HG03558 (cell line): ENCODE results near the gene TPCN1.

ENCODE experiments used
- ATAC-seq: cut with Tn5 transposase; IDR thresholded peaks from one replicate; pipeline ENCODE4 v1.9.1; 2021; ENCODE audit warnings: moderate number of reproducible peaks; ENCODE audit not compliant: unreplicated experiment; ENCODE audit errors: extremely low read depth

TPCN1 gene

GRCh38 chr12:113298472-113298817 lies 77.2 kb downstream of the TPCN1 start:
- no peak for ATAC-seq

DNA sequence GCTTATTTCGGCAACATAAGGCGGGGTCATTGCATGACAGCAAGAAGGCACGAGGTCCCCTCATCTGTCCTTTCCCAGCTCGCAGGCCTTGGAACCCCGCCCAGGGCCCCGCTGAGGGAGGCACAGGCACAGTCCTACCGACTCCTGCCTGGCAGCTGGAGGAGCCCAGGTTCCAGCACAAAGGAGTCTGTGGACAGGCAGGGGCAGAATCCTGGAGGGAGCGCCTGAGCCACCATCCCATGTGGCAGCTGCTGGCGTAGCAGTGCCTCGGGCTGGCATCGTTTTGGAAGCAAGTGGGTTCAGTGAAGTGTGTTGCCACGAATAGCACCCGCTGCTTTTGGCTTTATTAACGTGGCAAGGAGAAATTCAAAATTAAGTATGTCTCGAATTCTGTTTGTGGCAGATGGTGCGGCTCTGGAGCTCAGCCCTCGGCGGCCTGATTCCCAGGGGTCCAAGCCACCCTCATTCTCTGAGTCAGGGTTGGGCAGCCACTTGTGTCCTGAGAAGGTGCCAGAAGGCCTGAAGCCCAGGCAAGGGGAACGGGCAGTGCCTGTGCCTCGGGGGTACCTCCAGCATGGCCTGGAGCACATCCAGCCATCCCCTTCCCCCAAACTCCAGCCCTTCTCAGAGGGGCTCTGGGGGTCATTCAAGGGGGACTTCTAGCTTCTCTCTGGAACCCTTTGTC lies 77.7 kb downstream of the TPCN1 start:
- no peak for ATAC-seq

DNA sequence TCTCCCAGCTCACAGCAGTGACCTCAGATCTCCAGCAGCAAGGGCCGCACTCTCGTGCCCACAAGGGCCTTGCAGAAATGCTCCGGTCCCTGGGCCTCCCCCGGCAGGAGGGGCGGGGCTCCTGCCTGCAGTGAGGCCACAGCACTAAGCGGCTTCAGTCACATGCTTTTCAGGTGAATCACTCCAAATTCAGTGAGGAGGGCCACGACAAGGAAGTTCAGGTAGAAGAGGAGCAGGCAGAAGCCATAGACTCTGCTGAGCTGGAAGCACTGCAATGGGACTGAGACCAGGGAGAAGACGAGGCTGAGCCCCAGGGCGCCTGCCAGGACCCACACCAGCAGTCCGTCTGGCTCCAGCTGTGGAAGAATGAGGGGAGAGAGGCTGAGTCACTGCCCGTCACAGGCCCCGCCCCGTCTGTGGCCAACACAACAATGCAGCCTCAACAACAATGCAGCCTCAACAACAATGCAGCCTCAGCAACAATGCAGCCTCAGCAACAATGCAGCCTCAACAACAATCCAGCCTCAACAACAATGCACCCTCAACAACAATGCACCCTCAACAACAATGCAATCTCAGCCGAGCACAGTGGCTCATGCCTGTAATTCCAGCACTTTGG lies 78.5 kb downstream of the TPCN1 start:
- no peak for ATAC-seq

DNA sequence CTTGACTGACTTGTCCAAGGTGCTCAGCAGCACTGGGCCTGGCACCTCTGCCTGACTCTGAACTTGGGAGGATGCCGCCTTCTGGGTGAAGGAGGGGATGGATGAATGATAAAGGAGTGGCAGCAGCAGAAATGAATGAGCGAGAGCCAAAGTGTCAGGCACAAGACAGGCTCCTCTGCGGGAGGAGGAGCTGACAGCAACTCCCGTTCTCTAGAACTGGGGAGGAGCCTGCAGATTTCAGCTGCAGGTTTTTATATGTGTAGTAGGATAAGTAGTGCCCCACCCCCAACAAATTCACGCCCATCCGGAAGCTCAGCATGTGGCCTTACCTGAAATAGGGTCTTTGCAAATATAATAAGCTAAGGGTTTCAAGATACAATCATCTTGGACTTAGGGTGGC lies 80.5 kb downstream of the TPCN1 start:
- ATAC-seq = no peak

DNA sequence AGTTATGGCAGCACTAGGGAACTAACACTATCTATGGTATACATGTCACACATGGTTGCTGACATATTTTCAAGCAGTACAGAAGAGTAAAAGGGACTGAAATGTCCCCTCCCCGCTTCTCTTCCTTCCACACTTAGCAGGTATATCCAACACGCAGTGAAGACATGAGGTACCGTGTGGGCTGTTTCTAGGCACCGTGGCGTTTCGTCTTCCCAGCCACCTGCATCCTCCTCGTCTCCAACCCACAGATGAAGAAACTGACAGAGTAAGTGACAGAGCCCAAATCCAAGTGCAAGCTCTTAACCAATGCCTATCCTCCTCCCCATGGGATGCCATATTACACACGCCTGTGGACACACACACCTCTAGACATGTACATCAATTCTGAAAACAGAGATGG lies 81.2 kb downstream of the TPCN1 start:
- ATAC-seq = no peak

- ATAC-seq = no peak
Measured at GRCh38 chr12:113302886-113303640, 81.8 kb downstream of the TPCN1 start.

DNA sequence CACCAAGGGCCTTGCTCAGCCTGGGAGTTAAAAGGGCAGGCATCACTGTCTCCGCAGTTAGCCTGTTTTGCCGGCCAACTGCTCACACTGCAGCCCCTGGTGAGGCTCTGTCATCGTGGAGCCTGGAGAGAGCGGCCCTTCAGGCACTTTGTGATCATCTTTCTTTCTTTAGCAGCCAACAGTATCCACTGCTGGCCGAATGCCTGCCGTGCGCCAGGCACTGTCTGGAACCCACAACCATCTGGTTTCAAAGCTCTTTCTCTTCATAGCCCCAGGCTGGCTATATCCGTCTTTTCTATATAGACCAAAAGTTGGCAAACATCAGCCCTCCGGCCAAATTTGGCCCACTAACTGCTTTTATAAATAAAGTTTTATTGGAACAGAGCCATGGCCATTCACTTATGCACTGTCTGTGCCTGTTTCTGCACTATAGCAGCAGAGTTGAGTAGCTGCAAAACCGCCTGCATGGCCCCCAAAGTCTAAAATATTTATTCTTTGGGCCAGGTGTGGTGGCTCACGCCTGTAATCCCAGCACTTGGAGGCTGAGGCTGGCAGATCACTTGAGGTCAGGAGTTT lies 84.1 kb downstream of the TPCN1 start:
- ATAC-seq = no peak

- no peak for ATAC-seq
Measured at GRCh38 chr12:113306382-113306781, 85.1 kb downstream of the TPCN1 start.

- ATAC-seq = no peak
Measured at GRCh38 chr12:113310489-113310888, 89.2 kb downstream of the TPCN1 start.

- ATAC-seq = no peak
Measured at GRCh38 chr12:113314121-113314529, 92.9 kb downstream of the TPCN1 start.

DNA sequence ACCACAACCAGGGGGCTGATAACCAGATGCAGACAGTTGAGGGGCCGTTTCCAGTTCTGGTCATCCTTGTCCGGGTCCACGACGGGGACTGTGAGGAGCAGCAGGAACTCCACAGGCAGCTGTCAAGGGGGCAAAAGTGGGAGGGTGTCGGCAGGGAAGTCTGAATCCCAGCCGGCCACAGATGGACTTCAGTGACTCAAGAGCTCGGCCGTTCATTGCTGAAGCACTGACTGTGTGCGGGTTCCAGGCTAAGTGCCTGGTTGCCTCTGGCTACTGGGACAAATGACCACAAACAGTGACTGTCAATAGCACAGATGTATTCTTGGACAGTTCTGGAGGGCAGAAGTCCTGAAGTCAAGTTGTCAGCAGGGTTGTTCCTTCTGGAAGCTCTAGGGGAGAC lies 94.1 kb downstream of the TPCN1 start:
- ATAC-seq = no peak

DNA sequence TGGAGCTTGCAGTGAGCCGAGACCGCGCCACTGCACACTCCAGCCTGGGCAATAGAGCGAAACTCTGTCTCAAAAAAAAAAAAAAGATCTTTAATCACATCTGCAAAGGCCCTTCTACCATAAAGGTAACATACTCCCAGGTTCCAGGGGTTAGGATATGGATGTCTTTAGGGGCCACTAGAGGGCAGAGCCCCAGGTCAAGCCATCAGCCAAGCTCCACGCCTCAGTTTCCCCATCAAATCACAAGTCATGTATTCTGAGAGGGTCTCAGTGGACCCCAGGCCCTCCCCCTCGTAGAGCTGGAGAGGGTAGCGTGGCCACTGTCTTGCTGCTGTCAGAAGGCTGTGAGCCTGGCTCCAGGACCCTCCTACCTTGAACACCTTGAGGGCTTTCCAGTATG lies 94.9 kb downstream of the TPCN1 start:
- no peak for ATAC-seq

GRCh38 chr12:113317122-113317521 lies 95.9 kb downstream of the TPCN1 start:
- no peak for ATAC-seq

- no peak for ATAC-seq
Measured at GRCh38 chr12:113318046-113318656, 96.9 kb downstream of the TPCN1 start.

DNA sequence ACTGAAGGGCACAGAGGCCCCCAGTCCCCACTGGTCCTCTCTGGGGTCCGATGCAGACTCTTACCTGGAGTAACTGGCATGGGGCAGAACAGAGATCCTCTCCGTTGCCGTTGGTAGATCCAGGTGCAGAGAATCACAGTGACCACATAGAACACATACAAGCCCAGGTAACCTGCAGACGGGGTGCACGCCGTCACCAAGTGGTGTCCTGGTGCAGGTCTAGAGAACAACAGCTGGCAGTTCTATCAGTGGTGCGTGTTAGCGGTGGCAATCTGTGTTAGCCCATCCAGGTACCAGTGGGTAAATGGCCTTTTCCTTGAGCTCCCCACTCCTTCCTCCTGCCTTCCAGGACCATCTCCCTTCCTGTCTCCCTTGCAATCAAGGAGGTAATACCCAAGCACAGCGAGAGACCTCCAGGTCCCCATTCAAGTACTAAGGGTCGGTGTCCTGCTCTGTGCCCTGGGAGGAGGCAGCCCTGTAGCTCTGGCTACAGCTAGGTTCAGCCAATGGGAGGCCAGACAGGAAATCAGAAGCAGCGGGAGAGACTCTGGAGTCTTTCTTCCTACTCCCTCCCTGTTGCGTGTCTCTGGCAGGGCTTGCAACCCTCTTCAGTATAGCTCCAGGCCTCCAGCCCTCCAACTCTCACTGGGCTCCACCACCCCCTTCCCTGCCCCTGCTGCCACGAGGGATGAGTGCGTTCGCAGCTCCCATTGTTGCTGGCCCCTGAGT lies 97.8 kb downstream of the TPCN1 start:
- no peak for ATAC-seq

GRCh38 chr12:113320401-113320800 lies 99.1 kb downstream of the TPCN1 start:
- no peak for ATAC-seq

- ATAC-seq = no peak
Measured at GRCh38 chr12:113322343-113322742, 101.1 kb downstream of the TPCN1 start.

DNA sequence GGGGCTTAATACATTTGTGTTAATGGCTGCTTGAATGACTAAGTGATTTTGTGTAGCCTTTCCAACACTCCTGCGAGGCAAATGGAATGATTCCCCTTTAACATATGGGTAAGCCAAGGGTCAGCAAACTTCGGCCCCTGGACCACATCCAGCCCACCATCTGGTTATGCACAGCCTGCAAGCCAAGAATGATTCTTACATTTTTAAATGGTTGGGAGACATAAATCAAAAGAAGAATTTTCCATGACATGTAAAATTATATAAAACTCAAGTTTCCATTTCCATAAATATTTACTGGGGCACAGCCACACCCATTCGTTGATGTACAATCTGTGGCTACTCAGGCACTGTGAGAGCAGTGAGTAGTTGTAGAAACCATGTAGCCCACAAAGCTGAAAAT lies 104.7 kb downstream of the TPCN1 start:
- ATAC-seq = no peak

DNA sequence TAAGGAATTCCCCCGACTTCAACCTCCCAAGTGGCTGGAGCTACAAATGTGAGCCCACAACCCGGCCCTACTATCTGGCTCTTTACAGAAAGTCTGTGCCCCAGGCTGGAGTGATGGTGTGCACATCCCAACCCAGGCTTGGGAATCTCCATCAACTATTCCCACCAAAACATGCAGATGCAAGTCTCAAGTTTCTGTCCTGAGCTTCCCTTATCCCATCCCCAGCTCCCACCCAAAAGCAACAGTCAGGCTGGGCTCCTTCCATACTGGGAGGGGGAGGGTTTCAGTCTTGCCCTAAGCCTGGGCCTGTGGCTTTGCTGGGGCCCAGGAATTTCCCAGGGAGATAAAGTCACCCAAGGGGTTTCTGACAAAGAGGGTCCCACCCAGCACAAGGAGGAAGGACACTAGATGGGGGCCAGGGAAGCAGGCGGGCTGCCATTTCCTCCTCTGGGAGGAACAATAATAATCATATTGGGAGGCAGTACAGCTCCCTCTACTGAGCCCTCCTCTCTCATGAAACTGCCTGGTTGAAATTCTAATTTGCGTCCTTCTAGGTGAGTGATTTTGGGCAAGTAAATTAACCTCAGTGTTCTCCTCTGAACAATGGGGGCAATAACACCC lies 105.6 kb downstream of the TPCN1 start:
- ATAC-seq = no peak

DNA sequence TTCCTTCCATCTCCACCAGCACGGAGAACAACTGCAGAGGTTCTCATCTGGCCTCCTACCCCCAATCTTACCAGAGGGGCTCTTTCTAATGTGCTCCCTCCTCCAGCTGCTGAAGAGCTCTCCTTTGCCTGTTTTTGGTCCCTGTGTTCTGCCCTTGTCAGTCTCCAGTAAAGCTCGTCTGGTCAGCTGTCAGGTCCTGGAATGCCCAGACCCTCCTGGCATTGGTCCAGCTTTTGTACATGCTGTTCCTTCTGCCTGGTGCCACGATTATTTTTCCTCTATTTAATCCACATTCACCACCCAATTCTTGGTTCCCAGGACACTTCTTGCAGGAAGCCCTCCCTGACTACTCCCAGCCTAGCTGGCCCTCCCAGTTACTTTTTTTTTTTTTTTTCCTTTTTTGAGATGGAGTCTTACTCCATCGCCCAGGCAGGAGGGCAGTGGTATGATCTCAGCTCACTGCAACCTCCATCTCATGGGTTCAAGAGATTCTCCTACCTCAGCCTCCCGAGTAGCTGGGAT lies 107.2 kb downstream of the TPCN1 start:
- ATAC-seq = no peak
